ENCODE data around the gene PHPT1.

Gene PHPT1

DNA sequence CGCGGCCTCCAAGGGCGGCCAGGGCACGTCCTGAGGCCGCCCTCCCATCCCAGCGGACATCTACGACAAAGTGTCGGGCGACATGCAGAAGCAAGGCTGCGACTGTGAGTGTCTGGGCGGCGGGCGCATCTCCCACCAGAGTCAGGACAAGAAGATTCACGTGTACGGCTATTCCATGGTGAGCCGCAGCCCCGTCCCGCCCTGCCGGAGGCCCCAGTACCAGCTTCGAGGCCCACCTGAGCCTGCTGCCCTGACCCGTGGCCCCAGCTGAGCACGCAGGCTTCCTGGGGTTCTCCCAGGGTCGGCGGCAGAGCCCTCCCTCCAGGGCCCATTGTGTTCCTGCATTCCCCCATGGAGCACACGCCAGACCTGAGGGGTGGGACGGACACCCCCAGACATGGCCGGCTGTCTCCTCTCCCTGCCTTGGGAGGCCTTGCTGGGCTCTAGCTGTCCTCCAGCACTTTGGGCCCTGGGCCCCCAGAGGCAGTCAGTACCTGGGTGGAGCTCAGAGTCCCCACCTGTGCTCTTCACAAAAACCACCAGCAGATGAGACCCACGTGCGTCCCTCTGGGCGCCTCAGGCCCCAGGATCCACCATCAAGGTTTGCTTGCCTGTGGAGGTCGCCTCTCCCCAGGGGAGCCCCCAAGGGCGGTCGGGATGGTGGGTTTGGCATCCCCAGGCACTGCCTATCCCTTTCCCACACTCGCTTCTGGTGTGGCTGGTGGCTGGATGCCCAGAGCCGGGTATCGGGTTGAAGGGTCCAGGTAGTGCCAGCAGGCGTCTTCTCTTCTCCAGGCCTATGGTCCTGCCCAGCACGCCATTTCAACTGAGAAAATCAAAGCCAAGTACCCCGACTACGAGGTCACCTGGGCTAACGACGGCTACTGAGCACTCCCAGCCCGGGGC is 1.0 kb downstream of the PHPT1 start:
- no peak for DNase-seq

DNA sequence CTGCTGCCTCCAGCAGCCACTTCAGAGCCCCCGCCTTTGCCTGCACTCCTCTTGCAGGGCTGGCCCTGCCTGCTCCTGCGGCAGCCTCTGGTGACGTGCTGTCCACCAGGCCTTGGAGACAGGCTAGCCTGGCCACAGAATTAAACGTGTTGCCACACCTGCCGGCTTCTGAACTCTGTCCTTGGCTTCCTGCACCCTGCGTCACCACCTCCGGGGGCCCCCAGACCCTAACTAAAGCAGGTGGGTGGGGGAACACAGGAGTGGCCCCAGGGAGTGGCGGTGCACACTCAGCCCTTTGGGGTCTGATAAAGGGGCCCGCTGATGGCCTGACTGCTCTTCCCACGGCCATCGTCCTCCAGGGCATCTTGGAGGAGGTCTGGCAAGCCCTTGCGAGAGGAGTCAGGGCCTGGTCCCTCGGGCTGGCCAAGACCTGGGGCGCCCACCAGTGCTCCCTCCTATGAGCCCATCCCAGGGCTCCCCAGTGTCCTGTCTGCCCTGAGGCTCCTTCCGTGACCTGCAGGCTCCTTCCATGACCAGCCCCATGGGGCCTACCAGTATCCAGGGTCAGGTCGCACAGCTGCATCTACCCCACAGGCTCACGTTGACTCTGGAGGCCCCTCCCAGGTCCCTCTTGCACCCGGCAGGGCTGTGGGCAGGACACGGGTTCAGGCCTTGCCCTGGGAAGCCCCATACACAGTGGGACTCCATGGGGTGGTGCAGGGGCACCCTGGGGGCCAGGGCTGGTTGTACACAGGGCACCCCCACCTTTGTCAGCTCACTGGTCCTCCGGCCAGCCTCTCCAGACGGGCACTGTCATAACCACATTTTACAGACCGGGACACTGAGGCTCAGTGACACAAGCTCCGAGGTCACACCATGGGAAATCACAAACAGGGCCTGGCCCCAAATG is 1.9 kb downstream of the PHPT1 start:
- no peak for DNase-seq

DNA sequence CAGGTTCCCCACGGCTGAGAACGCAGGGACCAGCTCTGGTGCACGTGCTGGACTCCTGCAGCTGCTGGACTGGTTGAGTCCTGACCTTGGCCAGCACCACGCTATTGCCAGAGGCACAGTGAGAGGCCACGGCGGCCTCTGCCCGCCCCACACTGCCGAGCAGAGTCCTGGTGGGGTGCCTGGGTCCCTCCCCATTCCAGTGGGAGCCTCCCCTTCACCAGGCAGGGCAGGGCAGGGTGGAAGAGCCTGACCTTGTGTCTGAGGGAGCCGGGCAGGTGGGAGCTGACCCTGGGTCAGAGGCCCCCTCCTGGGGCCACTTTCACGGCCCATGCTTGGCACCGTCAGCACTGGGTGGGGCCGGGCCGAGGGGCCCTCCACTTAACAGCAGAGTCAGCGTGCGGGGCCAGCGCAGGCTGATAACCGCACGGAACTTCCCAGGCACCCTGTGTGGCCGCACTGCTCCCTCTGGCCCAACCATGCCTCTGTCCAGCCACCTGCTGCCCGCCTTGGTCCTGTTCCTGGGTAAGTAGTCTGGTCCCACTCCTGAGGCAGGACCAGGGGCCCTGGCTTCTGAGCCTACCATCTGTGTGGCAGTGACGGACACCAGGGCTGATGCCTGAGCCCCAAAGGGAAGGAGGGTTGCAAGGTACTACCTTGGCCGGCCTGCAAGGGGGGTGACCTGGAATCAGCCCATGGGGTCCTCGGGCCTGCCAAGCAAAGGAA is 2.9 kb downstream of the PHPT1 start, which contains the start of gene MAMDC4:
Gene MAMDC4 (plus strand): TSS at position 406 of the 723 bp plus-strand sequence. CDS start 71 bp downstream, at position 477.
- no peak for DNase-seq

DNA sequence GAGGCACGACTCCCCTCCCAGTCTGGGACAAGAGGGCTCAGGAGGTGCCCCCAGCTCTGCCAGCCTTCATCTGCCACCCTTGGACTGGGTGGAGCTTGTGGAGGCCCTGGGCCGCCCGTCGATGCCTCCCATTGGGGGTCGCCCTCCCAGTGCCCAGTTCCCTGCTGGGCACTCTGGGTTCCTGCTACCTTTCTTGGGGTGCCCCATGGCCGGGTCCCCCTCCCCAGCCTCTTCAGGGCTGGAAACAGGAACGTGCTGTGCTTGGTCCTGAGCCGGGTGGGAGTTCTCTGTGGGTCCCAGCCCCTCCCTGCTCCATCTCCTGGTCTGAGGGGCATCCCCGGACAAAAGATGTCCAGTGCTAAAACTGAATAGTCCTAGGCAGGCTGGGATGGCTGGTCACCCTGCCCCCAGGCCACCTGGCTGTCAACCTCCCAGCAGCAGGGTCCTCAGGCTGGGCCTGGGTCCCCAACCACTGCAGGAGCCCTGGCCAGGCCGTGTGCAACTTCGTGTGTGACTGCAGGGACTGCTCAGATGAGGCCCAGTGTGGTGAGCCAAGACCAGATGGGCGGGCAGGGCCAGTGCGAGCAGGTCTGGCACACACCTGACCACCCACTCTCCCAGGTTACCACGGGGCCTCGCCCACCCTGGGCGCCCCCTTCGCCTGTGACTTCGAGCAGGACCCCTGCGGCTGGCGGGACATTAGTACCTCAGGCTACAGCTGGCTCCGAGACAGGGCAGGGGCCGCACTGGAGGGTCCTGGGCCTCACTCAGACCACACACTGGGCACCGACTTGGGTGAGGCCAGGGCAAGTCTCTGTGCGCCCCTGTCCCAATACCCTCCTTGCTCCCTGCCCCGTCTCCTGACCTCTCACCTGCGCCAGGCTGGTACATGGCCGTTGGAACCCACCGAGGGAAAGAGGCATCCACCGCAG is 3.7 kb downstream of the PHPT1 start:
- no peak for DNase-seq

DNA sequence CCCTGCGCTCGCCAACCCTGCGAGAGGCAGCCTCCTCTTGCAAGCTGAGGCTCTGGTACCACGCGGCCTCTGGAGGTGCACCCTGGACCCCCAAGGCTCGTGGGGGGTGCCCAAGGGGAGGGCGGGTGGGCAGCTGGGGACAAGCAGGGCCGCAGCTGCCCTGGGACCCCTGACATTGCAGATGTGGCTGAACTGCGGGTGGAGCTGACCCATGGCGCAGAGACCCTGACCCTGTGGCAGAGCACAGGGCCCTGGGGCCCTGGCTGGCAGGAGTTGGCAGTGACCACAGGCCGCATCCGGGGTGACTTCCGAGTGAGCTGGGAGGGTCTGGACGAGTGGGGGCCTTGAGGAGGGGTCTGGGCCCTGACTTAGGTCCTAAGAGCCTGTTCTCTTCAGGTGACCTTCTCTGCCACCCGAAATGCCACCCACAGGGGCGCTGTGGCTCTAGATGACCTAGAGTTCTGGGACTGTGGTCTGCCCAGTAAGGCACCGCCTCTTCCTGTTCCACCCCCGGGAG is 4.4 kb downstream of the PHPT1 start:
- DNase-seq = no peak

DNA sequence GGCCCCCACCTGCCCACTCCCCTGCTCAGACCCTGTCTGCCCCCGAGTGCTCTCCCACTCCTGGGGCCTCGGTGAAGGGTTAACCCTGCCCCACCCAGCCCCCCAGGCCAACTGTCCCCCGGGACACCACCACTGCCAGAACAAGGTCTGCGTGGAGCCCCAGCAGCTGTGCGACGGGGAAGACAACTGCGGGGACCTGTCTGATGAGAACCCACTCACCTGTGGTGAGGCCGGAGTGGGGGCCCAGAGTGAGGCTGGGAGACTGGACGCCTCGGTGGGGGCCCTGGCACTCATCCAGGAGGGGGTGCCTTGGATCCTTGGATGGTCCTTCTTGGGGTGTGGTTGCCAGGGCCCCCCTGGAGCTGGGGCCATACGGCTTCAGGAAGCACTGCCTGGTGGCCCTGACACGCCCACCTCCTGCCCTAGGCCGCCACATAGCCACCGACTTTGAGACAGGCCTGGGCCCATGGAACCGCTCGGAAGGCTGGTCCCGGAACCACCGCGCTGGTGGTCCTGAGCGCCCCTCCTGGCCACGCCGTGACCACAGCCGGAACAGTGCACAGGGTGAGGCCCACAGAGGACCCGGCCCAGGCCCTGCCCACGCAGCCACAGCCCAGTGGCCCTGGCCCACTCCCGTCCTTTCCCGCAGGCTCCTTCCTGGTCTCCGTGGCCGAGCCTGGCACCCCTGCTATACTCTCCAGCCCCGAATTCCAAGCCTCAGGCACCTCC is 5.1 kb downstream of the PHPT1 start:
- DNase-seq = no peak

DNA sequence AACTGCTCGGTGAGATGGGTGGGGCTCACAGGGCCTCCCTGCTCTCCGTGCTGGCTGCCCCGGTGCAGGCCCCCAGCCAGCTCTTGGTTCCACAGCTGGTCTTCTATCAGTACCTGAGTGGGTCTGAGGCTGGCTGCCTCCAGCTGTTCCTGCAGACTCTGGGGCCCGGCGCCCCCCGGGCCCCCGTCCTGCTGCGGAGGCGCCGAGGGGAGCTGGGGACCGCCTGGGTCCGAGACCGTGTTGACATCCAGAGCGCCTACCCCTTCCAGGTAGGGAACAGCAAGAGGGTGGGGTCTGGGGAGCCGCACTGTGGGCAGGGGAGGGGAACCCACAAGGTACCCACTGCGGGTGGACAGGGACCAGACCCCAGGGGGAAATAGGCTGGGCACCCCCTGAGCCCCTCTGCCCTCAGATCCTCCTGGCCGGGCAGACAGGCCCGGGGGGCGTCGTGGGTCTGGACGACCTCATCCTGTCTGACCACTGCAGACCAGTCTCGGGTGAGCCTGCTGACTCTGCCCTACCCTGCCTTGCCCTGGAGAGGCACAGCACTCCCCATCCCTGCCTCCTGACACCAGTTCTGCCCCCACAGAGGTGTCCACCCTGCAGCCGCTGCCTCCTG is 5.7 kb downstream of the PHPT1 start:
- no peak for DNase-seq

DNA sequence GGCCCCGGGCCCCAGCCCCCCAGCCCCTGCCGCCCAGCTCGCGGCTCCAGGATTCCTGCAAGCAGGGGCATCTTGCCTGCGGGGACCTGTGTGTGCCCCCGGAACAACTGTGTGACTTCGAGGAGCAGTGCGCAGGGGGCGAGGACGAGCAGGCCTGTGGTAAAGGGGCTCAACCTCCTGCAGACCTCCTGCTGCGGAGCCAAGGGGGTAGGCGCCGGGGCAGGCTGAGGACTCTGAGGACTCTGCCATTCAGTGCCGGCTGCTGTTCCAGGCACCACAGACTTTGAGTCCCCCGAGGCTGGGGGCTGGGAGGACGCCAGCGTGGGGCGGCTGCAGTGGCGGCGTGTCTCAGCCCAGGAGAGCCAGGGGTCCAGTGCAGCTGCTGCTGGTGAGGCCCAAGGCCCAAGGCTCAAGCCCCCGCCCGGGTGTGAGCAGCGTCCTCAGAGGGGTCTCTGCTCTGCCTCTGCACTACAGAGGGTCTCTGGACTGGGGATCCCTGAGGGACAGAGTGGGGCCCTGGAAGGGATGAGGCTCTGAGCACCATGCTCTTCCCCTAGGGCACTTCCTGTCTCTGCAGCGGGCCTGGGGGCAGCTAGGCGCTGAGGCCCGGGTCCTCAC is 6.4 kb downstream of the PHPT1 start:
- no peak for DNase-seq

DNA sequence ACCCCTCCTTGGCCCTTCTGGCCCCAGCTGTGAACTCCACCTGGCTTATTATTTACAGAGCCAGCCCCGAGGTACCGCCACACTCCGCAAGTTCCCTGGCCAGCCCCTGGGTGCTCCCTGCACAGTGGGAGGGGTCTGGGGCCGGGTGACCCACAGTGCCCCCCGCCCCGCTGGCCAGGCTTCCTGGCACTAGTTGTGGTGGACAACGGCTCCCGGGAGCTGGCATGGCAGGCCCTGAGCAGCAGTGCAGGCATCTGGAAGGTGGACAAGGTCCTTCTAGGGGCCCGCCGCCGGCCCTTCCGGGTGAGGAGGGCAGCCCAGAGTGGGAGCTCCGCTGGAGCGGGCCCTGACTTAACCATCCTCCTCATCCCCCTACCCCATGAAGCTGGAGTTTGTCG is 6.9 kb downstream of the PHPT1 start:
- no peak for DNase-seq

DNA sequence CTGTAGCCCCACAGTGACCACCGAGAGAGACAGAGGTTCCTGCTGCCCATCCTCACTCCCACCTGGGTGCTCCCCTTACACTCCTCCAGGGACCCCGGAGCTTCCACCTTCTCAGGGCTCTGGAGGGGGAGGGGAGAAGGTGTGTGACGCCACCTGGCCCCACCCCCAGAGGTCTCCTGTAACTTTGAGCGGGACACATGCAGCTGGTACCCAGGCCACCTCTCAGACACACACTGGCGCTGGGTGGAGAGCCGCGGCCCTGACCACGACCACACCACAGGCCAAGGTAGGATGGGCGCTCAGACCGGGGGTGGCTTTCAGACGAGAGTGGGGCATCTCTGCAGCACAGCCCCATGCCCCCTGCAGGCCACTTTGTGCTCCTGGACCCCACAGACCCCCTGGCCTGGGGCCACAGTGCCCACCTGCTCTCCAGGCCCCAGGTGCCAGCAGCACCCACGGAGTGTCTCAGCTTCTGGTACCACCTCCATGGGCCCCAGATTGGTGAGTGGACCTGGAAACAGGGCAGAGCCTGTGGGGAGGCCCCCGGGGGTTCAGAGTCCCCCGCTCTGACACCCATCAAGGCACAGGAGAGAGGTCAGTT is 7.4 kb downstream of the PHPT1 start:
- no peak for DNase-seq

DNA sequence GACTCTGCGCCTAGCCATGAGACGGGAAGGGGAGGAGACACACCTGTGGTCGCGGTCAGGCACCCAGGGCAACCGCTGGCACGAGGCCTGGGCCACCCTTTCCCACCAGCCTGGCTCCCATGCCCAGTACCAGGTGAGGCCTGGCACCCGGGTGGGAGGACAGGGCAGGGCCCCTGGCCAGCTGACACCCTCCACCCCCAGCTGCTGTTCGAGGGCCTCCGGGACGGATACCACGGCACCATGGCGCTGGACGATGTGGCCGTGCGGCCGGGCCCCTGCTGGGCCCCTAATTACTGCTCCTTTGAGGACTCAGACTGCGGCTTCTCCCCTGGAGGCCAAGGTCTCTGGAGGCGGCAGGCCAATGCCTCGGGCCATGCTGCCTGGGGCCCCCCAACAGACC is 8.0 kb downstream of the PHPT1 start:
- DNase-seq = no peak

DNA sequence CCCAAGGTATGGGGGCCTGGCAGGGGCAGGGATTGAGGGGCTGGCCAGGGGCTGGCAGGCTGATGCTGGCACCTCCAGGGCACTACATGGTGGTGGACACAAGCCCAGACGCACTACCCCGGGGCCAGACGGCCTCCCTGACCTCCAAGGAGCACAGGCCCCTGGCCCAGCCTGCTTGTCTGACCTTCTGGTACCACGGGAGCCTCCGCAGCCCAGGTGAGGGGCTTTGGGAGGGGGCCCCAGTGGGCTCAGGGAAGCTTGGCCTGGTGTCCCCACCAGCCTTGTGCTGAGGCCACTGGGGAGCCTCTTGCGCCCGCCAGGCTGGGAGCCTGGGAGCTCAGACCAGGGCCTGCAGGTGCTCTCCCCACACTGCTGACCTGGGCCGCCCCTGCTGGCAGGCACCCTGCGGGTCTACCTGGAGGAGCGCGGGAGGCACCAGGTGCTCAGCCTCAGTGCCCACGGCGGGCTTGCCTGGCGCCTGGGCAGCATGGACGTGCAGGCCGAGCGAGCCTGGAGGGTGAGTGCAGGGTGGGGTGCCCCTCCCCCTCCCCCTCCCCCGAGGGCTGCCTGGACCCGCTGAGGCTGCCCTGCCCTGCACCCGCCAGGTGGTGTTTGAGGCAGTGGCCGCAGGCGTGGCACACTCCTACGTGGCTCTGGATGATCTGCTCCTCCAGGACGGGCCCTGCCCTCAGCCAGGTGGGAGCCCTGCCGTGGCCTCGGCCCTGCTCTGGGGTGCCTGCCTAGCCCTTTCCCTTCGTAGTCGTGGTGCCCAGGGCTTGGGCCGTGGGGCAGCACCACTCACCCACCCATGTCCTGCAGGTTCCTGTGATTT is 8.6 kb downstream of the PHPT1 start:
- no peak for DNase-seq

DNA sequence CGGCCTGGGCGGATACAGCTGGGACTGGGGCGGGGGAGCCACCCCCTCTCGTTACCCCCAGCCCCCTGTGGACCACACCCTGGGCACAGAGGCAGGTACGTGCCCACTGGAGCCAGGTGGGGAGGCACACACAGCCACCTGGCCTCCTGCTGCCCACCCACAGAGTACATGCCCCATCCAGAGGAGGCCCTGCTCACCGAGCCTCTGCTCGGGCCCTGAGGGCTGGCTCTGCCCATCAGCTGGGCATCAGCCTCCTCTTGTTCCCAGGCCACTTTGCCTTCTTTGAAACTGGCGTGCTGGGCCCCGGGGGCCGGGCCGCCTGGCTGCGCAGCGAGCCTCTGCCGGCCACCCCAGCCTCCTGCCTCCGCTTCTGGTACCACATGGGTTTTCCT is 9.2 kb downstream of the PHPT1 start:
- no peak for DNase-seq

DNA sequence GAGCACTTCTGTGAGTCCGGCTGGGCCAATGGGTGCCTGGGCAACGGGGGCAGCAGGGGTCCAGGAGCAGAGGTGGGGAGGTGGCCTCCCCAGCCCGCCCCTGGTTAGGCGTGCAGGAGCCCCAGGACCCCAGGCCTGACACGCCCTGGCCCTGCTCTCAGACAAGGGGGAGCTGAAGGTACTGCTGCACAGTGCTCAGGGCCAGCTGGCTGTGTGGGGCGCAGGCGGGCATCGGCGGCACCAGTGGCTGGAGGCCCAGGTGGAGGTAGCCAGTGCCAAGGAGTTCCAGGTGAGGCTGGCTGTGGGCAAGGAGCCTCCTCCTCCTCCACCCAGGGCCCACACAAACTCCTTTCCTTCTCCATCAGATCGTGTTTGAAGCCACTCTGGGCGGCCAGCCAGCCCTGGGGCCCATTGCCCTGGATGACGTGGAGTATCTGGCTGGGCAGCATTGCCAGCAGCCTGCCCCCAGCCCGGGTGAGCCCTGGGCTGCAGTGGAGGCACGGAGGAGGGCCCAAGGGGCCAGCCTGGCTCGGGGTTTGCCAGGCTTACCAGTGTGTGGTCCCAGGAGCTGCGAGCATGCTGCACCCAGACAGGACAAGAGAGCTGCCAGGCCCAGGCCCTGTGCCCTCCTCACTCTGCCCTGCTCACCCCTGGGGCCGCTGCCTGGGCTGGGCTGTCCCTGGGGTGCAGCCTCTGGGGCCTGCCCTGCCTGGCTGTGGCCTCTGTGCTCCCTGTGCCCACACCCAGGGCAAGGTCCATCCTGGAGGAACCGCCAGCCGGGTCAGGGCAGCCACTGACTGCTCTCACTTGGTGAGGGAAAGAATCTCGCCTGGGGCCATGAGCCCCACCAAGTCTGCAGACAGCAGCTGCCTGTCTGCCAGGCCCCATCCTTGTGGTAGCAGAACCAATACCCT is 9.9 kb downstream of the PHPT1 start:
- no peak for DNase-seq

DNA sequence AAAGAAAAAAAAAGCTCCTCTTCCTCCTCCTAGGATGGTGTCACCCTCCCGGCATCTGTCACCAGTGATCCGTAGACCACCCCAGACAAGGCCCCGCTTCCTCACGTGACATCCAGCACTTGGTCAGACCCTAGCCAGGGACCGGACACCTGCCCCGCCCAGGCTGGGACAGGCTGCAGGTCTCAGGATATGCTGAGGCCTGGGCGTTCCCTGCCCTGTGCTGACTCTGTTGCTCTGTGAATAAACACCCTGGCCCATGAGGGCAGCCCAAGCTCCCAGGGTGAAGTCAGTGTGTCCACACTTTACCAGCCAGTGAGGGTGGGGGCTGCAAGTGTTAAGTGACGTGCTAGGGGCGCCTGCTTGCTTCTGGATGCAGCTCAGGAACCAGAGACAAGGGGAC is 11.3 kb downstream of the PHPT1 start:
- DNase-seq = no peak

DNA sequence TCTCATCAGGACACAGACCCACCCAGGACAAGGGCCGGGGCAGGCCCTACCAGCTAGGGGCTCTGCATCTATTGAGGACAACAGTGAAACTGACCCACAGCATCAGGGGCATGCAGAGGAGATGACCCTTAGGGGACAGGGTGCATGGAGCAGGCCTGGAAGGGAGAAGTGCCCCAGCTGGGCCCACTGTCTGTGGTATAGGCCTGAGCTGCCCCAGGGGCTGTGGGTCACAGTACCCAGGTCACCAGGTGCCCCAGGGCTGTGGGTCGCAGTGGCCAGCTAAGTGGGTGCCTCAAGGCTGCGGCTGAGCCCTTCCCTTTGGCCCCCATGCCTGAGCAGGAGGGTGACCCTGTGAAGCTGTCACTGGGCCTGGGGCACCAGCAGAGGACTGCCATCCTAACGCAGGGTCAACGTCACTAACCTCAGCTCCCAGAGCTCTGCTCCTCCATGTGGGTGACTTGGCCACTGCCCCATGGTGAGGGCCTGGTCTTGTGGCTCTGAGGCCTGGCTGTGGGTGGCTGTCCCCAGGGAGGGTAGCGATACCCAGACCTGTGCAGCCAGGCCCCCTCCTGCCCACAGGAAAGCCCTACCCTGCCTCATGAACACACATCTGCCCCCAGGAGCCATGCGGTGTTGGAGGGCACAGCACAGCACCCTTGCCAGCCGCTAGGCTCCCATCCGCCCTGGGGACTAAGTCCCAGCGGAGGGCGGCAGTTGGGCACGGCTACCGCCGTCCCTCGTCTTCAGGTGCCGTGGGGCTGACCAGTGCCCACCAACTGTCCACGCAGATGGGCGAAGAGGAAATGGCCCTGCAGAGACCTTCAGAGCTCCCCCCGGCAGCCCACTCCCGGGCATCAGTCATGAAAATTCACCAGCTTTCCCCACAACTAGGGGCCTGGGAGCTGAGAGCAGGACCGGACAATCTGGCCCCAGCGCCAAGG is 12.0 kb downstream of the PHPT1 start:
- no peak for DNase-seq

Data from activated CD4-positive, alpha-beta T cell treated with anti-CD3 and anti-CD28 coated beads for 4 hours (primary cell).